Stimulated activated naive B cell treated with anti-CD40 and anti-IgM and Interleukin-4, amounts not matched to agents 10 μg/mL and 1 μg/mL and 100 μg/mL, for 72 hours (primary cell): Measurements from ENCODE around the gene ACVR1B.
A peak's percentile ranks its signal among the peaks of the same experiment; 100 is the strongest.

Source experiments
- ATAC-seq, 2 donors: fragments of 150-1000 bp; cut with Tn5 transposase; replicated peaks; 2 replicates each; pipeline ENCODE4 v1.10.0; 2021; ENCODE audit warnings: moderate library complexity in 1 of 2
- DNase-seq: peaks from one replicate; pipeline ENCODE4 v3.0.0; 2021
- H3K27ac Mint-ChIP-seq: one replicate; pipeline ENCODE4 v1.8.0; 2022; ENCODE audit warnings: mild to moderate bottlenecking, mixed read lengths
- H3K27me3 Mint-ChIP-seq, 2 donors: one replicate each; pipeline ENCODE4 v1.8.0; 2022; ENCODE audit warnings: mixed read lengths in 2 of 2
- H3K36me3 Mint-ChIP-seq, 2 donors: one replicate each; pipeline ENCODE4 v1.8.0; 2022; ENCODE audit warnings: mixed read lengths in 2 of 2, mild to moderate bottlenecking in 1 of 2
- H3K4me1 Mint-ChIP-seq, 2 donors: one replicate each; pipeline ENCODE4 v1.8.0; 2022; ENCODE audit warnings: mixed read lengths in 2 of 2, mild to moderate bottlenecking in 1 of 2
- H3K4me3 Mint-ChIP-seq, 2 donors: one replicate each; pipeline ENCODE4 v1.8.0; 2022; ENCODE audit warnings: mild to moderate bottlenecking in 2 of 2, mixed read lengths in 2 of 2, moderate library complexity in 1 of 2
- H3K9me3 Mint-ChIP-seq, 2 donors: one replicate each; pipeline ENCODE4 v1.8.0; 2022; ENCODE audit warnings: mixed read lengths in 2 of 2, mild to moderate bottlenecking in 1 of 2

The ACVR1B gene

GRCh38 chr12:51960488-51960887 is 9.0 kb downstream of the ACVR1B start:
- Mint-ChIP-seq H3K4me3 (no peak overlapping the region), H3K27me3 (no peaks in the 10 kb centered on the region), H3K4me1 (peaks cover 5 to 13% of the 10 kb centered on the region in 2 donors), H3K27ac (no peak overlapping the region), H3K9me3 (no peaks in the 10 kb centered on the region), H3K36me3 (peaks cover 6 to 10% of the 10 kb centered on the region in 2 donors)
- DNase-seq (no peak), ATAC-seq (no peak)

GRCh38 chr12:51960890-51961289 is 9.4 kb downstream of the ACVR1B start:
- Mint-ChIP-seq H3K9me3 (no peaks in the 10 kb centered on the region), H3K36me3 (peaks cover 6 to 10% of the 10 kb centered on the region in 2 donors), H3K27ac (no peak overlapping the region), H3K27me3 (no peaks in the 10 kb centered on the region), H3K4me3 (no peak overlapping the region), H3K4me1 (peaks cover 4 to 9% of the 10 kb centered on the region in 2 donors)
- no peak for ATAC-seq
- DNase-seq, result no peak

GRCh38 chr12:51961834-51962233 is 10.3 kb downstream of the ACVR1B start:
- peaks cover 4 to 6% of the 10 kb centered on the region in 2 donors for H3K4me1 Mint-ChIP-seq
- DNase-seq (no peak), ATAC-seq (no peak)
- H3K4me3 Mint-ChIP-seq, result no peak overlapping the region
- H3K27ac Mint-ChIP-seq, result no peak overlapping the region
- peaks cover 6 to 10% of the 10 kb centered on the region in 2 donors for H3K36me3 Mint-ChIP-seq
- H3K9me3 Mint-ChIP-seq, result no peaks in the 10 kb centered on the region
- no peaks in the 10 kb centered on the region for H3K27me3 Mint-ChIP-seq

GRCh38 chr12:51962737-51963136 is 11.2 kb downstream of the ACVR1B start:
- no peak overlapping the region for H3K27ac Mint-ChIP-seq
- DNase-seq (no peak), ATAC-seq (no peak)
- no peaks in the 10 kb centered on the region for H3K9me3 Mint-ChIP-seq
- no peaks in the 10 kb centered on the region for H3K27me3 Mint-ChIP-seq
- peaks cover 4 to 6% of the 10 kb centered on the region in 2 donors for H3K4me1 Mint-ChIP-seq
- H3K4me3 Mint-ChIP-seq, result no peak overlapping the region
- peaks cover 6 to 10% of the 10 kb centered on the region in 2 donors for H3K36me3 Mint-ChIP-seq

- Mint-ChIP-seq H3K27ac (no peak overlapping the region), H3K27me3 (no peaks in the 10 kb centered on the region), H3K4me1 (peaks cover 4 to 6% of the 10 kb centered on the region in 2 donors), H3K36me3 (peaks cover 6 to 10% of the 10 kb centered on the region in 2 donors), H3K4me3 (no peak overlapping the region), H3K9me3 (no peaks in the 10 kb centered on the region)
- DNase-seq, result no peak
- no peak for ATAC-seq
These were observed 12.0 kb downstream of the ACVR1B start for GRCh38 chr12:51963477-51963876.

- H3K9me3 Mint-ChIP-seq, result no peaks in the 10 kb centered on the region
- peaks cover 34 to 50% of the 10 kb centered on the region in 2 donors for H3K4me1 Mint-ChIP-seq
- H3K4me3 Mint-ChIP-seq, result no peak overlapping the region
- H3K36me3 Mint-ChIP-seq, result peaks cover under 1 to 2% of the 10 kb centered on the region in 2 donors
- H3K27me3 Mint-ChIP-seq, result no peaks in the 10 kb centered on the region
- no peak for DNase-seq
- no peak for ATAC-seq
- no peak overlapping the region for H3K27ac Mint-ChIP-seq
These were observed 18.1 kb downstream of the ACVR1B start for GRCh38 chr12:51969643-51970042.

- peak overlapping the region; percentile 84 for H3K27ac Mint-ChIP-seq
These were observed 19.6 kb downstream of the ACVR1B start for GRCh38 chr12:51970904-51971646.

GRCh38 chr12:51971679-51972421 is 20.4 kb downstream of the ACVR1B start:
- Mint-ChIP-seq H3K36me3 (peaks cover 14 to 17% of the 10 kb centered on the region in 2 donors), H3K27ac (no peak overlapping the region), H3K27me3 (no peaks in the 10 kb centered on the region), H3K9me3 (no peaks in the 10 kb centered on the region), H3K4me3 (peak overlapping the region; percentile 5 to 8), H3K4me1 (peaks cover 53 to 72% of the 10 kb centered on the region in 2 donors)
- ATAC-seq, result peak; percentile 60 to 66
- DNase-seq, result no peak

More at GRCh38 chr12:51970904-51971646, 19.6 kb downstream of the ACVR1B start:
- Mint-ChIP-seq H3K4me1 (peaks cover 46 to 64% of the 10 kb centered on the region in 2 donors), H3K36me3 (peaks cover 6 to 9% of the 10 kb centered on the region in 2 donors), H3K9me3 (no peaks in the 10 kb centered on the region), H3K4me3 (peak overlapping the region; percentile 59 to 68), H3K27me3 (no peaks in the 10 kb centered on the region)
- ATAC-seq (peak; percentile 91 to 92), DNase-seq (peak; percentile 50)

- Mint-ChIP-seq H3K9me3 (no peaks in the 10 kb centered on the region), H3K4me1 (peaks cover 54 to 73% of the 10 kb centered on the region in 2 donors)
These were observed 20.9 kb downstream of the ACVR1B start for GRCh38 chr12:51972422-51972812.

GRCh38 chr12:51972849-51973273 is 21.4 kb downstream of the ACVR1B start:
- H3K27me3 Mint-ChIP-seq, result no peaks in the 10 kb centered on the region
- no peaks in the 10 kb centered on the region for H3K9me3 Mint-ChIP-seq
- peaks cover 16 to 21% of the 10 kb centered on the region in 2 donors for H3K36me3 Mint-ChIP-seq
- H3K27ac Mint-ChIP-seq, result no peak overlapping the region
- ATAC-seq, result peak; percentile 39 to 43
- H3K4me3 Mint-ChIP-seq, result no peak overlapping the region
- no peak for DNase-seq
- H3K4me1 Mint-ChIP-seq, result peaks cover 54 to 73% of the 10 kb centered on the region in 2 donors

More at GRCh38 chr12:51972422-51972812, 20.9 kb downstream of the ACVR1B start:
- Mint-ChIP-seq H3K27me3 (no peaks in the 10 kb centered on the region), H3K4me3 (no peak overlapping the region), H3K27ac (no peak overlapping the region), H3K36me3 (peaks cover 16 to 19% of the 10 kb centered on the region in 2 donors)
- DNase-seq (no peak), ATAC-seq (no peak)

GRCh38 chr12:51973560-51973959 is 22.1 kb downstream of the ACVR1B start:
- ATAC-seq, result no peak
- H3K4me3 Mint-ChIP-seq, result no peak overlapping the region
- H3K36me3 Mint-ChIP-seq, result peaks cover 16 to 24% of the 10 kb centered on the region in 2 donors
- H3K4me1 Mint-ChIP-seq, result peaks cover 54 to 73% of the 10 kb centered on the region in 2 donors
- no peaks in the 10 kb centered on the region for H3K27me3 Mint-ChIP-seq
- no peak overlapping the region for H3K27ac Mint-ChIP-seq
- DNase-seq, result no peak
- H3K9me3 Mint-ChIP-seq, result no peaks in the 10 kb centered on the region

- ATAC-seq (no peak), DNase-seq (no peak)
- Mint-ChIP-seq H3K27me3 (no peaks in the 10 kb centered on the region), H3K9me3 (no peaks in the 10 kb centered on the region), H3K27ac (no peak overlapping the region), H3K4me1 (peaks cover 57 to 78% of the 10 kb centered on the region in 2 donors), H3K36me3 (peaks cover 21 to 24% of the 10 kb centered on the region in 2 donors), H3K4me3 (no peak overlapping the region)
These were observed 23.1 kb downstream of the ACVR1B start for GRCh38 chr12:51974646-51975045.

GRCh38 chr12:51975196-51975595 is 23.7 kb downstream of the ACVR1B start:
- DNase-seq (no peak), ATAC-seq (no peak)
- no peaks in the 10 kb centered on the region for H3K9me3 Mint-ChIP-seq
- no peak overlapping the region for H3K27ac Mint-ChIP-seq
- no peaks in the 10 kb centered on the region for H3K27me3 Mint-ChIP-seq
- H3K4me3 Mint-ChIP-seq, result no peak overlapping the region
- peaks cover 55 to 79% of the 10 kb centered on the region in 2 donors for H3K4me1 Mint-ChIP-seq
- H3K36me3 Mint-ChIP-seq, result peaks cover 21 to 24% of the 10 kb centered on the region in 2 donors

- no peaks in the 10 kb centered on the region for H3K27me3 Mint-ChIP-seq
- DNase-seq (no peak), ATAC-seq (peak in 1 of 2 donors; percentile 27)
- peaks cover 53 to 73% of the 10 kb centered on the region in 2 donors for H3K4me1 Mint-ChIP-seq
- H3K9me3 Mint-ChIP-seq, result no peaks in the 10 kb centered on the region
- H3K4me3 Mint-ChIP-seq, result no peak overlapping the region
- H3K36me3 Mint-ChIP-seq, result peaks cover 25 to 28% of the 10 kb centered on the region in 2 donors
- no peak overlapping the region for H3K27ac Mint-ChIP-seq
These were observed 25.1 kb downstream of the ACVR1B start for GRCh38 chr12:51976376-51977160.
